ENCODE data around the gene GNL3.
"Not testable (repeated sequence)": the region's sequence is repeated elsewhere in the genome, so short reads cannot be mapped to it uniquely, and the experiment has no call there.

Gene GNL3

GRCh38 chr3:52721730-52722008, 35.8 kb downstream of the GNL3 start:
- H3K4me3 ChIP-seq (ENCODE audit: low read depth, low read length) = no peak overlapping the region
- no peak for TF ChIP-seq CTCF (IDR thresholded peaks at IDR 0.05; ENCODE audit: insufficient read depth, low read length, missing control alignments)
- ChIA-PET POLR2A (no interaction called here), CTCF (no interaction called here)
- no peak for DNase-seq (ENCODE audit: low read depth, low spot score)

GRCh38 chr3:52722491-52722890, 36.7 kb downstream of the GNL3 start:
- no peak for TF ChIP-seq CTCF (IDR thresholded peaks at IDR 0.05; ENCODE audit: insufficient read depth, low read length, missing control alignments)
- CTCF ChIA-PET = no interaction called here
- no peak for DNase-seq (ENCODE audit: low read depth, low spot score)
- POLR2A ChIA-PET = no interaction called here
- H3K4me3 ChIP-seq (ENCODE audit: low read depth, low read length) = no peak overlapping the region

GRCh38 chr3:52723935-52724334, 38.1 kb downstream of the GNL3 start:
- TF ChIP-seq CTCF (IDR thresholded peaks at IDR 0.05; ENCODE audit: insufficient read depth, low read length, missing control alignments) = no peak
- ChIA-PET CTCF (interaction anchor here (0.6 kb wide), 1 partner anchor 327 kb away, joined by 3 read pairs; no protein-coding TSS in a partner anchor), POLR2A (no interaction called here)
- no peak overlapping the region for H3K4me3 ChIP-seq (ENCODE audit: low read depth, low read length)
- DNase-seq (ENCODE audit: low read depth, low spot score) = no peak

GRCh38 chr3:52724511-52724910, 38.7 kb downstream of the GNL3 start:
- ChIA-PET POLR2A (no interaction called here), CTCF (interaction anchor here (0.6 to 0.7 kb wide), 2 partner anchors 326 to 347 kb away, joined by 3 read pairs; no protein-coding TSS in a partner anchor)
- no peak for TF ChIP-seq CTCF (IDR thresholded peaks at IDR 0.05; ENCODE audit: insufficient read depth, low read length, missing control alignments)
- no peak for DNase-seq (ENCODE audit: low read depth, low spot score)
- no peak overlapping the region for H3K4me3 ChIP-seq (ENCODE audit: low read depth, low read length)

GRCh38 chr3:52728753-52729152, 42.9 kb downstream of the GNL3 start:
- CTCF ChIA-PET; POLR2A ChIA-PET; H3K4me3 ChIP-seq (ENCODE audit: low read depth, low read length); DNase-seq (ENCODE audit: low read depth, low spot score): not testable (repeated sequence)

- no peak overlapping the region for H3K4me3 ChIP-seq (ENCODE audit: low read depth, low read length)
- DNase-seq (ENCODE audit: low read depth, low spot score) = no peak
- no peak for TF ChIP-seq CTCF (IDR thresholded peaks at IDR 0.05; ENCODE audit: insufficient read depth, low read length, missing control alignments)
- ChIA-PET POLR2A (no interaction called here), CTCF (interaction anchor here (1.2 kb wide), 1 partner anchor 11 kb away, joined by 3 read pairs; no protein-coding TSS in a partner anchor)
Measured at GRCh38 chr3:52730681-52731080, 44.8 kb downstream of the GNL3 start.

GRCh38 chr3:52731590-52731989, 45.8 kb downstream of the GNL3 start:
- DNase-seq (ENCODE audit: low read depth, low spot score) = no peak
- no peak overlapping the region for H3K4me3 ChIP-seq (ENCODE audit: low read depth, low read length)
- ChIA-PET CTCF (no interaction called here), POLR2A (no interaction called here)
- TF ChIP-seq CTCF (IDR thresholded peaks at IDR 0.05; ENCODE audit: insufficient read depth, low read length, missing control alignments) = no peak
